CD4-positive, alpha-beta T cell treated with Interleukin-12 subunit alpha and Interleukin-12 subunit beta, for 1 hour (primary cell): ENCODE results near the gene PTPRM.

Experiments used
- DNase-seq: peaks from one replicate; pipeline ENCODE4 v3.0.0-alpha.2; 2020

Gene PTPRM

DNA sequence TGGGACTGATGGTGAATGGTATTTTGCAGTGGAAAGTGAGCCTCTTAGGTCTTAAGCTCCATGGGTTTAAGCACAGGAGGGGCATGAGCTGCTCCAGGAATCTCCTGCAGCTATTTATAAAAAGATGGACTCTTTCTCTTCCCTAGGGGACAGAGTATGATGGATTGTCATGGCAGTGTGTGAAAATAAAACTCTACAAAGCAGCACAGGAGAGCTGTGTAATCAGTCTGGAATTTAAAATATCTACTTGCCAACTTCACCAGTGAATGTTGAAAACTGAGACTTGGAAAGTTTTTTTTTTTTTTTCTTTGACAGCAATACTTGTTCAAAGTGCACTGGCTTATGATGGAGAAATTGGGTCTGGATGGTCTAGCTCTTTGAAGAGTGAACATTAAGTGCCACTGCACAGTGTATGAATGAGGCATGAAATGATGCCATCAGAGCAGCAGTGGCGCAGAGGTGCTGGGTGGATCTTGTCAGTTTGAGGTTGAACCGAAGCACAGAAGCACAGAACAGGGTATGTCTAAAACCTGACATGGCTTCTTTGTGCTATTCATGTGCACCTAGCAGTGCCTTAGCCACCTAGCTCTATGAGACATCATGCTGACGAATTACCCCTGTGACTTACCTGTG lies 245.4 kb downstream of the PTPRM start:
- DNase-seq: no peak

GRCh38 chr18:7813131-7813530 lies 246.0 kb downstream of the PTPRM start:
- DNase-seq: no peak

- no peak for DNase-seq
Observed at GRCh38 chr18:7814754-7815315, 247.7 kb downstream of the PTPRM start.

DNA sequence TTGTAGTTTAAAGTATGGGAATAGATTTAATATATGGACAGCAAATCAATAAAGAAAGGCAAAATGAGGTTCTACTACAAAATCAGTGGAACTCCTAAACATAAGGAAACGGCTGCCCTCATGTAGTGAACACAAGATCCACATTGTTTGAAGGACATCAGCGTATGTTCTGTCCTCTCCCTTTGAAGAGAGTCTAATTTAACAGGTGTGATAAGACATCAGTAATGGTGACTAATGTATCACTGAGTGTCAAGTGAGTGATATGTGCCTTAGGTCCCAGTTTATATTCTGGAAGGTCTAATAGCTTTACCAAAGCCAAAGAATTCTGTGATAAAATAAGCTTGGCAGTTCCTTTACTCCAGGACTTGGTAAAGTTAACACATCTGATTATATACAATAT lies 248.7 kb downstream of the PTPRM start:
- DNase-seq: no peak

GRCh38 chr18:7817575-7818230 lies 250.6 kb downstream of the PTPRM start:
- no peak for DNase-seq

- no peak for DNase-seq
Observed at GRCh38 chr18:7821784-7822183, 254.7 kb downstream of the PTPRM start.

- no peak for DNase-seq
Observed at GRCh38 chr18:7822435-7823331, 255.6 kb downstream of the PTPRM start.

DNA sequence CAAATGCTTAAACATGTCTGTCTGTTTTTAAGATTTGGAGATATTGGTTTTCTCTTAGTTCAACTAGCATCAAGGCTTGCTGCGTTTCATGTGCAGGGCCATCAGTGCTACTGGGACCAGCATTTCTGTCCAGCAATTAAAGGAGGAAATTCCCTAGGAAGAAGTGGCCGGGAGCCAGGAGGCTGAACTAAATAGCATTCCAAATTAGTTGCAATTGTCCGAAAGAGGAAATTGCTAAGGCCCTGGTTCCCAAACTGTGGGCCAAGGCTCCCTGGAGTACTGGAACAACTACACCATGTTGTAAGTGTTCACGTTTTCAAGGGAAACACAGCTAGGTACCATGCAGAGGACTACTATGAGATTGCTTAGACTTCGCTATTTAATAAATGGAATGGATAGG lies 257.9 kb downstream of the PTPRM start:
- no peak for DNase-seq

GRCh38 chr18:7830468-7830867 lies 263.4 kb downstream of the PTPRM start:
- DNase-seq: no peak

DNA sequence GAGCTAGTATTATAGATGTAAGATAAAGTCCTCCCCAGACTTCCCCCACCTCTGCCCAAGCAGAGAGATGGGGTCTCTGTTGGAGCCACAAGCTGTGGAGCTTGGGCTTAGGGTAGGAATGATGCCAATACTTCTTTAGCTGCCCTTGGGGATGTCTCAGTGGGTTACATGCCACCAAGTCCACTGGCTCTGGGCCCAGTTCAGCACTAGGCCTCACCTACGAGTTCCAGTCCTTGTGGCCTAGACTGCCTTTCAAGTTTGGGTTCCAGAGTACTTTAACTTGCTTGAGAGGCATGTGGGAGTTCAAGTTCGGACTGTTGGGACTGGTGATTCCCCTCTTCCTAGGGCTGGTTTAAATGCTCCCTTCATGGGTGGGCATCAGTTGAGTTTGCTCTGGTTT lies 272.4 kb downstream of the PTPRM start:
- no peak for DNase-seq

DNA sequence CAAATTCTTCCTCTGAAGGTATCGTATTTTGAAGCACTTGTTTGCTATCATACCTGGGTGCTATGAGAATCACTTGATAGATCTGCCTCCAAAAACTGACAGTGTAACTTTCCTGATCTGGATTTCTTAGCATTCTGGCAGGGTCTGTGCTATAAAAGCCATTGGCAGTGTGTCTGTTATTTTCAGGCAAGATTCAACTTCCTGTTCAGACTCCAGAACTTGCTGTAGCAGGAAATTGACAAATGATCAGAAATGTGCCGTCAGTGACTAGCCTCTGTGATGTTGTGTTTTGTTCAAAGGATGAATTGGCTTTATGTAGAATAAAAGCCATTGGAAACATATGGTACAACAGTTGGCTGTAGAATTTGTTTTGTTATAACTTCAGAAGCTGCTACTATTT lies 273.3 kb downstream of the PTPRM start:
- DNase-seq: no peak

GRCh38 chr18:7844017-7844416 lies 276.9 kb downstream of the PTPRM start:
- no peak for DNase-seq

DNA sequence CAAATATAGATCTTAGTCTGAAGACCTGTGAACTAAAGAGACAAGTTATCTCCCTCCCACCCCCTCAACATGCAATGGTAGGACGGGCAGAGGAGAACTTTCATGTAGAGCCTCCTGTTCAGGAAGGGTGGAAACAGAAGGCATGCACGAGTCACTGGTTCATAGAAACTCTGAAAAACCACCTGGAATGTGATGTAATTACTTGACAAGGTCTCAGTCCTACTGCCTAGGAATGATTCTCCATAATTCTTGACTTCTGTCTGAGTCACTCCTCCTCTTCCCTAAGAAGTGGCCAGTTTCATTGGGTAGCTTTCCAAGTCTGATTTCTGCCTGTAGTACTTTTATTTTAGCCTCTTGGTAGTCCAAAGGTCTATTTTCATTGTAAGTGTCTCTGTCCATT lies 277.3 kb downstream of the PTPRM start:
- no peak for DNase-seq

DNA sequence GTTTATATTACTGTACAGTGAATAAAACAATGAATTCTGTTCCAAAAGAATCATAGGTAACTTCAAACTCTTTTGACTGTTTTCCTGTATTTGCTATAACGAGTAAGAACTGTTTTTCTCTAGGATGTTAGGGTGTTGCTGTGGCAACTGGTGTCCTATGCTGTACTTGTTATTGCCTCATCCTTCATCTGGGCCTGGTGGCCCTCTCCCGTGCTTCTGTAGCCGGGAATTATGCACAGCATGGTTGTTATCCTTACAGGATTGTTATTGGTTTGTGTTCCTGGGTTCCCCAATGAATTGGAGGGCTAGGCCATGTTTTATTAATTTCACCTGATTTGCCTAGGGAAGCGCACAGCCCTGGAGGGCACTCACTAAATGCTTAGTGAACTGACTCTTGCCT lies 279.2 kb downstream of the PTPRM start:
- DNase-seq: no peak

DNA sequence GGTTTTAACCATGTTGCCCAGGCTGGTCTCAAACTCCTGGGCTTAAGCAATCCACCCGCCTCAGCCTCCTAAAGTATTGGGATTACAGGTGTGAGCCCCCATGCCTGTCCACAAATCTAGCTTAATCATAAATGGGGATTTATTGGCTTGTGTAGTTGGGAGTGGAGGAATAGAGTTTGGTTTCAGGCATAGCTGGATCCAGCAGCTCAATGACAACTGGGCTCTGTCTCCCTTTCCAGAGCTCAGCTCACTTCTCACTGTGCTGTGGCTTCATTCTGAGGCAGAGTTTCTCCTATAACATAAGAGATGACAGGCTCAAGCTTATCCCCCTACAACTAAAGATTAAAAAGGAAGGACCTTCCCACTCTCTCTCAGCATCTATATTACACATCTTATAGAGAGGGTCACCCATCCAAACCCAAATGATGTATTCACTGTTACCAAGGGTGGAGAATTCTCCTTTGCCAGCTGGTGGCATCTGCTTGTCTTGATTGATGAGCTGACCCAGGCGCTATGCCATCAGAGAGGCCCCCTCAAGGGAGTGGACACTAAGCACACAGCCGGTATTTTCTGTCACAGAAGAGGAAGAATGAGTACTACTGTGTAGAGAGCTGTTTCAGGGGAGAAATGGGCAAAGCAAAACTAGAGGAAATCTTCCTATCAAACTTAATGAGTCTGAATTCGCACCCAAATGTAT lies 280.4 kb downstream of the PTPRM start:
- DNase-seq: no peak

- DNase-seq: no peak
Observed at GRCh38 chr18:7848054-7848412, 280.9 kb downstream of the PTPRM start.

GRCh38 chr18:7850446-7850845 lies 283.3 kb downstream of the PTPRM start:
- DNase-seq: no peak

GRCh38 chr18:7855028-7855427 lies 287.9 kb downstream of the PTPRM start:
- DNase-seq: no peak

GRCh38 chr18:7855671-7856070 lies 288.6 kb downstream of the PTPRM start:
- DNase-seq: no peak

DNA sequence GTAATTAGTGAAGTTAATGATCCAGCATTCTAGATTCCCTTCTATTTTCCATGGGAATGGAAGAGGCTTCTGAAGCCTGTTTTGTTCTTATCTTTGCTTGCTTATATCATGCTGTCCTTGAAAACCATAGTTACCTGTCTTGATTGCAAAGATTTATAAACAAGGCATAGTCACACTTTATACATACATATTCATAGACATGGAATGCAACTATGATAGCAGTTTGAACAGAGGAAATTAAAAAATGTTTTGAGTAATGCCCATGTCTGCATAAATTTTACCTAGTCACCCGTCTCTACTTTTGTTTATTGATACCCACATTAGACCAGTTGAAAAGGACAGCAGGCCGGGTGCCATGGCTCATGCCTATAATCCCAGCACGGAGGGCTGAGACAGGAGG lies 289.0 kb downstream of the PTPRM start:
- no peak for DNase-seq

- no peak for DNase-seq
Observed at GRCh38 chr18:7856733-7857132, 289.6 kb downstream of the PTPRM start.

DNA sequence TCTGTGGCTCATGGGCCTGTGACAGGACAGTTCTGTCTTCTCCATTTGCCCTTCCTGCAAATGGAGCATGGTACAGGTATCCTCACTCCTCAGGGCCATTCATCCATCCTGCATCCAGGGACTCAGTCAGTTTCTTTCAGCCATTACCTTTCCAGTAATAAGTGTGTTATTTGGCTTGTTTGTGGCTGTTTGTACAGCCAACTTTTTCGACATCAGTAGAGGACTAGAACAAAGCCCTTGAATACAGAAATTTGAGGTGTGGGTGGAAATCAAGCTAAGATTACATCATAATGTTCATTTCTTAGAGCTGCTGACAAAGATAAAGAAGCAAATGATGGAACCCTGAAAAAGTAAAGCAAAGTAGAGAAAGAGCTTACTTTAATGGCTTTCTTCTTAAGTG lies 290.4 kb downstream of the PTPRM start:
- DNase-seq: no peak

GRCh38 chr18:7859122-7859521 lies 292.0 kb downstream of the PTPRM start:
- no peak for DNase-seq
